Measurements from ENCODE around the gene NRP1.

- TF ChIP-seq POLR2A (IDR thresholded peaks at IDR 0.05) = no peak
- TF ChIP-seq, protein P1, sequence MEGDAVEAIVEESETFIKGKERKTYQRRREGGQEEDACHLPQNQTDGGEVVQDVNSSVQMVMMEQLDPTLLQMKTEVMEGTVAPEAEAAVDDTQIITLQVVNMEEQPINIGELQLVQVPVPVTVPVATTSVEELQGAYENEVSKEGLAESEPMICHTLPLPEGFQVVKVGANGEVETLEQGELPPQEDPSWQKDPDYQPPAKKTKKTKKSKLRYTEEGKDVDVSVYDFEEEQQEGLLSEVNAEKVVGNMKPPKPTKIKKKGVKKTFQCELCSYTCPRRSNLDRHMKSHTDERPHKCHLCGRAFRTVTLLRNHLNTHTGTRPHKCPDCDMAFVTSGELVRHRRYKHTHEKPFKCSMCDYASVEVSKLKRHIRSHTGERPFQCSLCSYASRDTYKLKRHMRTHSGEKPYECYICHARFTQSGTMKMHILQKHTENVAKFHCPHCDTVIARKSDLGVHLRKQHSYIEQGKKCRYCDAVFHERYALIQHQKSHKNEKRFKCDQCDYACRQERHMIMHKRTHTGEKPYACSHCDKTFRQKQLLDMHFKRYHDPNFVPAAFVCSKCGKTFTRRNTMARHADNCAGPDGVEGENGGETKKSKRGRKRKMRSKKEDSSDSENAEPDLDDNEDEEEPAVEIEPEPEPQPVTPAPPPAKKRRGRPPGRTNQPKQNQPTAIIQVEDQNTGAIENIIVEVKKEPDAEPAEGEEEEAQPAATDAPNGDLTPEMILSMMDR (IDR thresholded peaks at IDR 0.05 in 4 of 5, conservative IDR thresholded peaks at IDR 0.05 in 1 of 5) = no peak
These were observed 156.3 kb downstream of the NRP1 start for GRCh38 chr10:33178026-33178755.
